ENCODE data around the gene IRAK2. TPM values are rescaled to one million over a fixed set of nuclear protein-coding genes. Genes with fewer than 3 reads are reported as not detected.
"Not testable (repeated sequence)": the region's sequence is repeated elsewhere in the genome, so short reads cannot be mapped to it uniquely, and the experiment has no call there.

IRAK2 gene
- total and polyA plus RNA-seq, 2 donors (not counting 1 experiment from before 2014, with no cell fraction given) = 1.5 to 6.6 TPM

DNA sequence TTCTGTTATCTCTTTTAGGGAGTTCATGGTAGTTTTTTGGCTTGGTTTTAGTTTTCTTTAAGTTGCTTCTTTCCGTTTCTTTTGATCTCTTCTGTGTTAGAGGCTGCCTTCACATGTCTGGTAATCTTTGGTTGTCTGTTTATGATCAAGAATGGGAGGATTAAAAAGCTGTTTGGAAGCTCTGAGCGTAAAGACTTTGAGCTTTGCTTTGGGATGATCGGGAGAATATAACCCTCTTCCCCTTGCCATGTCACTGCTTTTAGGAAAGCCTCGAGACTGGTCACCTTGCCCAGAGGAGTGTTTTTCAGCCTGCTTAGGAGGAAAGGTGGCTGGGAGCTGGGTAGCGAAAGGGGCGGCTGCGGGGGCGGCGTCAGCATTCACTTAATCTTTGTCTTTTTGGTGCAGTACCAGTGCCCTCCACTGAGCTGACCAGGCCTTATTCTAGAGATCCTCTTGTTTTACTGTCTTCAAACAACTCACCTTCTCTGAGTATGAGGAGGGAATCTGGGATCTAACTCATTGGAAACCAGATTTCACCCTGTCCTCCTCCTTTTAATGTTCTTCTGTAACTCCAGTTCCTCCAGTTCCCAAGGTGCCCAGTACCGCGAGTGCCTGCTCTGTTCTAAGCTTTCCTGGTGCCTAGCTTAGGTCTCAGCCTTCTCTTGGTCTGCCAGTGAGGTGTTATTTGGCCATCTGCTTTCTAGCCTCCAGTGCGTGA, 99.1 kb downstream of the IRAK2 start:
- H2AFZ ChIP-seq (ENCODE audit: low read length) = no peak overlapping the region
- no peaks in the 10 kb centered on the region for H3K4me1 ChIP-seq (ENCODE audit: control insufficient read depth, extremely low read depth, insufficient read depth, low read length)
- H3K27me3 ChIP-seq (ENCODE audit: control insufficient read depth, insufficient read depth, low read length) = no peaks in the 10 kb centered on the region
- H4K20me1 ChIP-seq (ENCODE audit: control insufficient read depth, extremely low read depth, insufficient read depth, low read length) = no peaks in the 10 kb centered on the region
- H3K27ac ChIP-seq (ENCODE audit: insufficient read depth, low read length) = no peak overlapping the region
- H3K9ac ChIP-seq (ENCODE audit: insufficient read depth, low read length) = no peak overlapping the region
- DNase-seq (ENCODE audit: low read depth in 2 of 2) = peak; percentile 43 to 46
- peaks cover 9% of the 10 kb centered on the region for H3K79me2 ChIP-seq (ENCODE audit: control insufficient read depth, insufficient read depth, low read length)
- TF ChIP-seq, protein P1, sequence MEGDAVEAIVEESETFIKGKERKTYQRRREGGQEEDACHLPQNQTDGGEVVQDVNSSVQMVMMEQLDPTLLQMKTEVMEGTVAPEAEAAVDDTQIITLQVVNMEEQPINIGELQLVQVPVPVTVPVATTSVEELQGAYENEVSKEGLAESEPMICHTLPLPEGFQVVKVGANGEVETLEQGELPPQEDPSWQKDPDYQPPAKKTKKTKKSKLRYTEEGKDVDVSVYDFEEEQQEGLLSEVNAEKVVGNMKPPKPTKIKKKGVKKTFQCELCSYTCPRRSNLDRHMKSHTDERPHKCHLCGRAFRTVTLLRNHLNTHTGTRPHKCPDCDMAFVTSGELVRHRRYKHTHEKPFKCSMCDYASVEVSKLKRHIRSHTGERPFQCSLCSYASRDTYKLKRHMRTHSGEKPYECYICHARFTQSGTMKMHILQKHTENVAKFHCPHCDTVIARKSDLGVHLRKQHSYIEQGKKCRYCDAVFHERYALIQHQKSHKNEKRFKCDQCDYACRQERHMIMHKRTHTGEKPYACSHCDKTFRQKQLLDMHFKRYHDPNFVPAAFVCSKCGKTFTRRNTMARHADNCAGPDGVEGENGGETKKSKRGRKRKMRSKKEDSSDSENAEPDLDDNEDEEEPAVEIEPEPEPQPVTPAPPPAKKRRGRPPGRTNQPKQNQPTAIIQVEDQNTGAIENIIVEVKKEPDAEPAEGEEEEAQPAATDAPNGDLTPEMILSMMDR (conservative IDR thresholded peaks at IDR 0.05 in 1 of 2, IDR thresholded peaks at IDR 0.05 in 1 of 2; ENCODE audit: low read depth in 1 of 2, low read length in 2 of 2) = peak; percentile 52 to 59
- TF ChIP-seq EZH2 (IDR thresholded peaks at IDR 0.05; ENCODE audit: low read length, missing control alignments) = no peak
- peak overlapping the region in 2 of 4 experiments; percentile 26 to 35 for H3K4me3 ChIP-seq (replicated peaks in 1 of 4; ENCODE audit: control extremely low read depth in 1 of 4, insufficient read depth in 1 of 4, low read depth in 3 of 4, low read length in 4 of 4)
- no peak overlapping the region for H3K4me2 ChIP-seq (ENCODE audit: extremely low read depth, insufficient read depth, low read length)
- peaks cover 7% of the 10 kb centered on the region for H3K36me3 ChIP-seq (ENCODE audit: control insufficient read depth, insufficient read depth, low read length)
- H3K9me3 ChIP-seq (ENCODE audit: control insufficient read depth, insufficient read depth, low read depth, low read length) = no peaks in the 10 kb centered on the region

DNA sequence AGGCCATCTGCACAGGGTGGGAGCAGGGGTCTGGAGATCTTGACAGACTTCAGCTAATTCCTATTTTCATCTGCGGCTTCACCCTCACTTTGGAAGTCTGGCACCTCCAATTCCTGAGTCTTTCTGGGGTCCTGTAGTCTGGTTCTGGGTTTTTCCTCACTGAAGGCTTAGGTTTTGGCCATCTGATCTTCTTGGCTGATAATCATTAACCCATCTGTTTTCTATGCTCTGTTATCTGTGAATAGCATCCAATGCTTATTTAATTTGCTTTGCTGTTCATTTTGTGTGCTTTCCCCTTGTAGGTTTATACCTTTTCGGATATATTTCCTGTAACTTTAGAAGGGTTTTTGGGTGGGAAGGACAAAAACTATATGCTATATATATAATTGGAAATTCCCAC, 101.1 kb downstream of the IRAK2 start:
- H3K9me3 ChIP-seq (ENCODE audit: control insufficient read depth, insufficient read depth, low read depth, low read length) = no peaks in the 10 kb centered on the region
- no peak overlapping the region for H3K9ac ChIP-seq (ENCODE audit: insufficient read depth, low read length)
- peaks cover 19% of the 10 kb centered on the region for H3K79me2 ChIP-seq (ENCODE audit: control insufficient read depth, insufficient read depth, low read length)
- H3K4me3 ChIP-seq (replicated peaks in 1 of 4; ENCODE audit: control extremely low read depth in 1 of 4, insufficient read depth in 1 of 4, low read depth in 3 of 4, low read length in 4 of 4) = no peak overlapping the region
- H3K4me2 ChIP-seq (ENCODE audit: extremely low read depth, insufficient read depth, low read length) = no peak overlapping the region
- H3K36me3 ChIP-seq (ENCODE audit: control insufficient read depth, insufficient read depth, low read length) = peaks cover 6% of the 10 kb centered on the region
- no peak overlapping the region for H2AFZ ChIP-seq (ENCODE audit: low read length)
- TF ChIP-seq, protein P1 (conservative IDR thresholded peaks at IDR 0.05 in 1 of 2, IDR thresholded peaks at IDR 0.05 in 1 of 2; ENCODE audit: low read depth in 1 of 2, low read length in 2 of 2) = no peak
- TF ChIP-seq EZH2 (IDR thresholded peaks at IDR 0.05; ENCODE audit: low read length, missing control alignments) = no peak
- DNase-seq (ENCODE audit: low read depth in 2 of 2) = no peak
- no peak overlapping the region for H3K27ac ChIP-seq (ENCODE audit: insufficient read depth, low read length)
- H3K27me3 ChIP-seq (ENCODE audit: control insufficient read depth, insufficient read depth, low read length) = no peaks in the 10 kb centered on the region
- no peaks in the 10 kb centered on the region for H4K20me1 ChIP-seq (ENCODE audit: control insufficient read depth, extremely low read depth, insufficient read depth, low read length)
- H3K4me1 ChIP-seq (ENCODE audit: control insufficient read depth, extremely low read depth, insufficient read depth, low read length) = no peaks in the 10 kb centered on the region

DNA sequence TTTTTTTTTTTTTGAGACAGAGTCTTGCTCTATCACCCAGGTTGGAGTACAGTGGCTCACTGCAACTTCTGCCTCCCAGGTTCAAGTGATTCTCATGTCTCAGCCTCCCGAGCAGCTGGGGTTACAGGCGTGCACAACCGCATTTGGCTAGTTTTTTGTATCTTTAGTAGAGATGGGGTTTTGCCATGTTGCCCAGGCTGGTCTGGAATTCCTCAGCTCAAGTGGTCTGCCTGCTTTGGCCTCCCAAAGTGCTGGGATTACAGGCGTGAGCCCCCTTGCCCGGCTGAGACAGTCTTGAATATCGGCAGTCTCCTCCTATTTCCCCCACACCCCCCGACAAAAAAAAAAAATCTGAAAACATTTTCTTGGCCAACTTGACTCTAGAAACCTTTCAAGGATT, 102.2 kb downstream of the IRAK2 start:
- not testable (repeated sequence) for H3K27ac ChIP-seq (ENCODE audit: insufficient read depth, low read length); H3K4me2 ChIP-seq (ENCODE audit: extremely low read depth, insufficient read depth, low read length); H4K20me1 ChIP-seq (ENCODE audit: control insufficient read depth, extremely low read depth, insufficient read depth, low read length); H3K27me3 ChIP-seq (ENCODE audit: control insufficient read depth, insufficient read depth, low read length); H2AFZ ChIP-seq (ENCODE audit: low read length); DNase-seq (ENCODE audit: low read depth in 2 of 2); H3K9me3 ChIP-seq (ENCODE audit: control insufficient read depth, insufficient read depth, low read depth, low read length); H3K4me1 ChIP-seq (ENCODE audit: control insufficient read depth, extremely low read depth, insufficient read depth, low read length); H3K36me3 ChIP-seq (ENCODE audit: control insufficient read depth, insufficient read depth, low read length); H3K9ac ChIP-seq (ENCODE audit: insufficient read depth, low read length); H3K4me3 ChIP-seq (replicated peaks in 1 of 4; ENCODE audit: control extremely low read depth in 1 of 4, insufficient read depth in 1 of 4, low read depth in 3 of 4, low read length in 4 of 4)
- H3K79me2 ChIP-seq (ENCODE audit: control insufficient read depth, insufficient read depth, low read length) = peaks cover 19% of the 10 kb centered on the region

All from fibroblast of lung (primary cell).